Astrocyte (in vitro differentiated cells and primary cell): ENCODE measurements around the gene CPA4.

ENCODE experiments used
- EZH2 ChIP-seq: IDR thresholded peaks from 2 replicates; pipeline ENCODE4 v1.6.1; 2012; ENCODE audit warnings: mild to moderate bottlenecking, low read length, inconsistent platforms; ENCODE audit not compliant: insufficient read depth
- TF ChIP-seq, protein P1 (sequence below): IDR thresholded peaks from 2 replicates; pipeline ENCODE4 v1.5.1; 2011; ENCODE audit warnings: low read depth, mild to moderate bottlenecking, inconsistent platforms, low read length, moderate library complexity; ENCODE audit not compliant: insufficient read depth

DNA sequence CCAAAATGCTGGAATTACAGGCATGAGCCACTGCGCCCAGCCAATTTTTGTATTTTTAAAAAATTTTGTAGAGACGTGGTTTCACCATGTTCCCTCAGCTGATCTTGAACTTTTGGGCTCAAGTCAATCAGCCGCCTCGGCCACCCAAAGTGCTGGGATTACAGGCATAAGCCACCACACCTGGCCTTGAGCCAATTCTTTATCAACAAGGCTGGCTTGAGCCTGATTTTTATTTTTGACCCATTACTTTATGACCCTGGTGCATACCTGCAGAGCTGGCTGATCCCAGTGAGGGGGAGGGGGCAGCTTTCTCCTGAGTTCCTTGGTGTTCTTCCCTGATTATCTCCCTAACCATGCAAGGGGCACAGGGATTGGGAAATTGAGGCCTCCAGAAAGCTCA lies 71.5 kb downstream of the CPA4 start:
- TF ChIP-seq, protein P1, sequence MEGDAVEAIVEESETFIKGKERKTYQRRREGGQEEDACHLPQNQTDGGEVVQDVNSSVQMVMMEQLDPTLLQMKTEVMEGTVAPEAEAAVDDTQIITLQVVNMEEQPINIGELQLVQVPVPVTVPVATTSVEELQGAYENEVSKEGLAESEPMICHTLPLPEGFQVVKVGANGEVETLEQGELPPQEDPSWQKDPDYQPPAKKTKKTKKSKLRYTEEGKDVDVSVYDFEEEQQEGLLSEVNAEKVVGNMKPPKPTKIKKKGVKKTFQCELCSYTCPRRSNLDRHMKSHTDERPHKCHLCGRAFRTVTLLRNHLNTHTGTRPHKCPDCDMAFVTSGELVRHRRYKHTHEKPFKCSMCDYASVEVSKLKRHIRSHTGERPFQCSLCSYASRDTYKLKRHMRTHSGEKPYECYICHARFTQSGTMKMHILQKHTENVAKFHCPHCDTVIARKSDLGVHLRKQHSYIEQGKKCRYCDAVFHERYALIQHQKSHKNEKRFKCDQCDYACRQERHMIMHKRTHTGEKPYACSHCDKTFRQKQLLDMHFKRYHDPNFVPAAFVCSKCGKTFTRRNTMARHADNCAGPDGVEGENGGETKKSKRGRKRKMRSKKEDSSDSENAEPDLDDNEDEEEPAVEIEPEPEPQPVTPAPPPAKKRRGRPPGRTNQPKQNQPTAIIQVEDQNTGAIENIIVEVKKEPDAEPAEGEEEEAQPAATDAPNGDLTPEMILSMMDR: no peak
- TF ChIP-seq EZH2: no peak
